HEK293 (cell line): ENCODE results near the gene INTS6.

Experiments
- CTCF ChIA-PET: fragments of 350-600 bp; formaldehyde crosslinking; extraction: SDS; loops from one replicate; lab custom pipeline; 2021; ENCODE audit warnings: antibody characterized with exemption; lab: Yijun Ruan, JAX
- POLR2A ChIA-PET: fragments of 300-600 bp; formaldehyde crosslinking; extraction: SDS; loops from one replicate; lab custom pipeline; 2020; ENCODE audit warnings: antibody characterized with exemption, inconsistent platforms; lab: Yijun Ruan, JAX
- H3K27ac ChIP-seq: fragments of 200-500 bp; sonication (Bioruptor generic); 2 replicates; pipeline ENCODE4 v1.5.1; 2014; ENCODE audit warnings: low read depth, low read length, control low read depth, inconsistent platforms; ENCODE audit errors: extremely low read depth
- H3K36me3 ChIP-seq, 2 experiments: fragments of 200-500 bp in 1 of 2; sonication (Bioruptor generic) in 1 of 2; 1 replicate in 1 of 2; 2 replicates in 1 of 2; pipeline ENCODE4 v1.5.1; 2014 to 2017; ENCODE audit warnings: inconsistent platforms in 2 of 2, low read length in 2 of 2; ENCODE audit not compliant: control insufficient read depth in 2 of 2, insufficient read depth in 1 of 2
- H3K4me1 ChIP-seq: fragments of 200-500 bp; sonication (Bioruptor generic); 2 replicates; pipeline ENCODE4 v1.5.1; 2014; ENCODE audit warnings: mild to moderate bottlenecking, low read length, inconsistent platforms; ENCODE audit not compliant: control insufficient read depth, insufficient read depth
- H3K4me3 ChIP-seq: 2 replicates; pipeline ENCODE4 v1.5.1; 2011; ENCODE audit warnings: low read depth, mild to moderate bottlenecking, control low read depth, low read length, moderate library complexity
- H3K9me3 ChIP-seq: fragments of 200-500 bp; sonication (Bioruptor generic); 2 replicates; pipeline ENCODE4 v1.5.1; 2014; ENCODE audit warnings: low read depth, low read length, inconsistent platforms; ENCODE audit not compliant: control insufficient read depth, insufficient read depth
- EGR2 ChIP-seq: fragments of 450-650 bp; formaldehyde crosslinking; IDR thresholded peaks from 2 replicates; pipeline ENCODE4 v1.5.1; 2016; ENCODE audit warnings: low read depth, missing biosample characterization, missing genetic modification characterization
- GLI2 ChIP-seq: fragments of 450-650 bp; formaldehyde crosslinking; IDR thresholded peaks from 2 replicates; pipeline ENCODE4; 2017; ENCODE audit warnings: missing biosample characterization, missing genetic modification characterization, low read depth, borderline replicate concordance
- GLIS2 ChIP-seq: fragments of 450-650 bp; formaldehyde crosslinking; IDR thresholded peaks from 2 replicates; pipeline ENCODE4 v1.5.1; 2016; ENCODE audit warnings: missing biosample characterization, missing genetic modification characterization
- KLF1 ChIP-seq: fragments of 450-650 bp; formaldehyde crosslinking; IDR thresholded peaks from 2 replicates; pipeline ENCODE4 v1.5.1; 2016; ENCODE audit warnings: missing biosample characterization, missing genetic modification characterization
- PBX3 ChIP-seq: sonication (generic); formaldehyde crosslinking; IDR thresholded peaks from 2 replicates; pipeline ENCODE4 v1.8.1; 2022; ENCODE audit warnings: mild to moderate bottlenecking, moderate library complexity, missing genetic modification reagents
- PRDM4 ChIP-seq: fragments of 450-650 bp; formaldehyde crosslinking; IDR thresholded peaks from 2 replicates; pipeline ENCODE4 v1.5.1; 2017; ENCODE audit warnings: missing biosample characterization, missing genetic modification characterization
- TCF7L2 ChIP-seq: IDR thresholded peaks from 2 replicates; pipeline ENCODE4 v1.6.1; 2011; ENCODE audit warnings: low read depth, mild to moderate bottlenecking, inconsistent platforms, low read length, moderate library complexity, borderline replicate concordance
- ZFP69B ChIP-seq: fragments of 450-650 bp; formaldehyde crosslinking; IDR thresholded peaks from 2 replicates; pipeline ENCODE4 v1.5.1; 2016; ENCODE audit warnings: missing biosample characterization, missing genetic modification characterization
- ZNF138 ChIP-seq: fragments of 450-650 bp; formaldehyde crosslinking; IDR thresholded peaks from 2 replicates; pipeline ENCODE4 v1.5.1; 2016; ENCODE audit warnings: missing biosample characterization, missing genetic modification characterization, borderline replicate concordance
- ZNF23 ChIP-seq: fragments of 450-650 bp; formaldehyde crosslinking; IDR thresholded peaks from 2 replicates; pipeline ENCODE4 v1.5.1; 2016; ENCODE audit warnings: missing biosample characterization, missing genetic modification characterization, borderline replicate concordance
- ZNF324 ChIP-seq: fragments of 450-650 bp; formaldehyde crosslinking; IDR thresholded peaks from 2 replicates; pipeline ENCODE4 v1.5.1; 2016; ENCODE audit warnings: missing biosample characterization, missing genetic modification characterization
- ZNF350 ChIP-seq: fragments of 450-650 bp; formaldehyde crosslinking; IDR thresholded peaks from 2 replicates; pipeline ENCODE4 v1.5.0; 2017; ENCODE audit warnings: missing biosample characterization, mild to moderate bottlenecking, missing genetic modification characterization
- ZNF398 ChIP-seq: fragments of 450-650 bp; formaldehyde crosslinking; IDR thresholded peaks from 2 replicates; pipeline ENCODE4 v1.5.1; 2017; ENCODE audit warnings: missing biosample characterization, missing genetic modification characterization
- ZNF404 ChIP-seq: fragments of 450-650 bp; formaldehyde crosslinking; IDR thresholded peaks from 2 replicates; pipeline ENCODE4 v1.5.1; 2017; ENCODE audit warnings: missing biosample characterization, missing genetic modification characterization
- ZNF449 ChIP-seq: fragments of 450-650 bp; formaldehyde crosslinking; IDR thresholded peaks from 2 replicates; pipeline ENCODE4 v1.5.1; 2017; ENCODE audit warnings: missing biosample characterization, mild to moderate bottlenecking, missing genetic modification characterization, moderate library complexity
- ZNF488 ChIP-seq: fragments of 450-650 bp; formaldehyde crosslinking; IDR thresholded peaks from 2 replicates; pipeline ENCODE4 v1.5.1; 2016; ENCODE audit warnings: missing biosample characterization, missing genetic modification characterization
- ZNF544 ChIP-seq: fragments of 450-650 bp; formaldehyde crosslinking; IDR thresholded peaks from 2 replicates; pipeline ENCODE4 v1.5.0; 2017; ENCODE audit warnings: missing biosample characterization, missing genetic modification characterization
- ZNF549 ChIP-seq: fragments of 450-650 bp; IDR thresholded peaks from 2 replicates; pipeline ENCODE4 v1.5.1; 2018; ENCODE audit warnings: missing biosample characterization, missing genetic modification characterization, mild to moderate bottlenecking, inconsistent platforms, moderate library complexity
- ZNF555 ChIP-seq: fragments of 450-650 bp; formaldehyde crosslinking; conservative IDR thresholded peaks from 2 replicates; pipeline ENCODE4 v1.5.1; 2017; ENCODE audit warnings: missing biosample characterization, mild to moderate bottlenecking, missing genetic modification characterization, inconsistent platforms
- ZNF692 ChIP-seq: fragments of 450-650 bp; formaldehyde crosslinking; IDR thresholded peaks from 2 replicates; pipeline ENCODE4 v1.5.1; 2016; ENCODE audit warnings: missing biosample characterization, missing genetic modification characterization
- ZSCAN30 ChIP-seq: fragments of 450-650 bp; IDR thresholded peaks from 2 replicates; pipeline ENCODE4 v1.5.1; 2018; ENCODE audit warnings: missing biosample characterization, mild to moderate bottlenecking, missing genetic modification characterization, moderate library complexity
- ZSCAN4 ChIP-seq: fragments of 450-650 bp; formaldehyde crosslinking; IDR thresholded peaks from 2 replicates; pipeline ENCODE4 v1.5.1; 2017; ENCODE audit warnings: missing biosample characterization, missing genetic modification characterization

Gene INTS6

GRCh38 chr13:51349016-51349415 lies 103.8 kb downstream of the INTS6 start:
- no peaks in the 10 kb centered on the region for H3K9me3 ChIP-seq
- no peaks in the 10 kb centered on the region for H3K36me3 ChIP-seq
- H3K27ac ChIP-seq, result no peak overlapping the region
- TF ChIP-seq ZNF544 (tag by site-specific recombination) (no peak), ZNF449 (tag by site-specific recombination) (no peak), PRDM4 (tag by site-specific recombination) (no peak), PBX3 (no peak), EGR2 (no peak), GLIS2 (tag by site-specific recombination) (no peak), ZNF324 (tag by site-specific recombination) (no peak)
- no peak overlapping the region for H3K4me3 ChIP-seq
- POLR2A ChIA-PET, result no interaction called here
- no peaks in the 10 kb centered on the region for H3K4me1 ChIP-seq
- CTCF ChIA-PET, result no interaction called here

GRCh38 chr13:51348069-51348967 lies 104.5 kb downstream of the INTS6 start:
- H3K4me1 ChIP-seq, result no peaks in the 10 kb centered on the region
- H3K27ac ChIP-seq, result no peak overlapping the region
- ChIA-PET POLR2A (no interaction called here), CTCF (no interaction called here)
- H3K9me3 ChIP-seq, result no peaks in the 10 kb centered on the region
- H3K36me3 ChIP-seq, result no peaks in the 10 kb centered on the region
- H3K4me3 ChIP-seq, result no peak overlapping the region
- TF ChIP-seq ZNF549 (no peak), ZNF23 (no peak), ZSCAN4 (no peak), ZNF350 (no peak), ZFP69B (tag by site-specific recombination) (no peak), ZNF404 (tag by site-specific recombination) (no peak), KLF1 (no peak), ZNF692 (tag by site-specific recombination) (no peak), GLI2 (tag by site-specific recombination) (no peak), ZNF488 (no peak), ZNF398 (tag by site-specific recombination) (no peak), ZNF138 (tag by site-specific recombination) (no peak), ZNF555 (tag by site-specific recombination) (no peak), ZSCAN30 (tag by site-specific recombination) (no peak), TCF7L2 (no peak)
